CD14-positive monocyte (primary cell): ENCODE results near the gene ZFP36. TPM values are rescaled to one million over a fixed set of nuclear protein-coding genes. Genes with fewer than 3 reads are reported as not detected.

Source experiments
- DNase-seq, 3 donors: peaks; one replicate each; pipeline ENCODE4 v3.0.0-alpha.2; 2011 to 2022
- H2AFZ ChIP-seq: 2 replicates; pipeline ENCODE4 v1.6.0; 2012; ENCODE audit warnings: mild to moderate bottlenecking, low read depth, low read length, inconsistent platforms; ENCODE audit not compliant: insufficient read depth, poor library complexity, severe bottlenecking
- H3K27ac ChIP-seq, 2 donors: 1 replicate in 1 of 2; 2 replicates in 1 of 2; pipeline ENCODE4 v1.5.1; 2012 to 2013; ENCODE audit warnings: low read length in 2 of 2, control low read depth in 1 of 2, inconsistent platforms in 1 of 2, low read depth in 1 of 2, mild to moderate bottlenecking in 1 of 2
- H3K27me3 ChIP-seq, 2 donors: one replicate each; pipeline versions ENCODE4 v1.6.0 to v1.6.1; 2011 to 2013; ENCODE audit warnings: low read length in 2 of 2; ENCODE audit not compliant: control insufficient read depth in 2 of 2, insufficient read depth in 2 of 2
- H3K36me3 ChIP-seq, 2 donors: replicated peaks in 1 of 2; 1 replicate in 1 of 2; 2 replicates in 1 of 2; pipeline versions ENCODE4 v1.5.1 to v1.6.1; 2012 to 2013; ENCODE audit warnings: low read length in 2 of 2, control low read depth in 1 of 2, inconsistent platforms in 1 of 2, mild to moderate bottlenecking in 1 of 2; ENCODE audit not compliant: insufficient read depth in 2 of 2, control insufficient read depth in 1 of 2
- H3K4me1 ChIP-seq, 2 donors: 1 replicate in 1 of 2; 2 replicates in 1 of 2; pipeline versions ENCODE4 v1.5.1 to v1.6.1; 2012 to 2013; ENCODE audit warnings: low read length in 2 of 2, control low read depth in 1 of 2, inconsistent platforms in 1 of 2, mild to moderate bottlenecking in 1 of 2, moderate library complexity in 1 of 2; ENCODE audit not compliant: insufficient read depth in 2 of 2, control insufficient read depth in 1 of 2
- H3K4me2 ChIP-seq: replicated peaks from 2 replicates; pipeline ENCODE3; 2012; ENCODE audit warnings: low read length, moderate library complexity, mild to moderate bottlenecking; ENCODE audit not compliant: poor library complexity, severe bottlenecking; ENCODE audit errors: extremely low read depth
- H3K4me3 ChIP-seq, 3 experiments: fragments of 200-600 bp in 1 of 3; sonication (generic) in 1 of 3; replicated peaks in 1 of 3; 1 replicate in 2 of 3; 2 replicates in 1 of 3; pipeline ENCODE4 v1.5.1; 2011 to 2013; ENCODE audit warnings: low read length in 3 of 3, mild to moderate bottlenecking in 3 of 3, control low read depth in 2 of 3, low read depth in 2 of 3, inconsistent platforms in 1 of 3, moderate library complexity in 1 of 3
- H3K79me2 ChIP-seq: 2 replicates; pipeline ENCODE4 v1.6.0; 2012; ENCODE audit warnings: mild to moderate bottlenecking, control low read depth, inconsistent platforms, low read length, moderate library complexity; ENCODE audit not compliant: insufficient read depth
- H3K9ac ChIP-seq: 2 replicates; pipeline ENCODE4 v1.6.0; 2017; ENCODE audit warnings: low read length, mild to moderate bottlenecking; ENCODE audit not compliant: insufficient read depth, poor library complexity, severe bottlenecking
- H3K9me3 ChIP-seq, 2 donors: replicated peaks in 1 of 2; 1 replicate in 1 of 2; 2 replicates in 1 of 2; pipeline versions ENCODE4 v1.5.1 to v1.6.1; 2012 to 2013; ENCODE audit warnings: low read length in 2 of 2, control low read depth in 1 of 2; ENCODE audit not compliant: control insufficient read depth in 1 of 2, insufficient read depth in 1 of 2
- H4K20me1 ChIP-seq: 2 replicates; pipeline ENCODE4 v1.6.0; 2012; ENCODE audit warnings: mild to moderate bottlenecking, low read length, control low read depth, moderate library complexity; ENCODE audit not compliant: insufficient read depth
- H3K27ac Mint-ChIP-seq, 7 donors: one replicate each; pipeline ENCODE4 v1.8.0; 2020; ENCODE audit warnings: mild to moderate bottlenecking in 7 of 7, mixed read lengths in 7 of 7, moderate library complexity in 6 of 7, inconsistent platforms in 2 of 7
- H3K27me3 Mint-ChIP-seq, 3 donors: one replicate each; pipeline ENCODE4 v1.8.0; 2021 to 2022; ENCODE audit warnings: low read depth in 3 of 3, mild to moderate bottlenecking in 3 of 3, mixed read lengths in 3 of 3, moderate library complexity in 3 of 3, inconsistent platforms in 1 of 3
- H3K36me3 Mint-ChIP-seq, 2 donors: one replicate each; pipeline ENCODE4 v1.8.0; 2020; ENCODE audit warnings: mixed read lengths in 2 of 2, inconsistent platforms in 1 of 2, mild to moderate bottlenecking in 1 of 2
- H3K4me1 Mint-ChIP-seq: one replicate; pipeline ENCODE4 v1.8.0; 2020; ENCODE audit warnings: mild to moderate bottlenecking, mixed read lengths
- H3K4me3 Mint-ChIP-seq, 2 donors: one replicate each; pipeline ENCODE4 v1.8.0; 2020; ENCODE audit warnings: mild to moderate bottlenecking in 2 of 2, mixed read lengths in 2 of 2, moderate library complexity in 1 of 2
- H3K9me3 Mint-ChIP-seq, 7 donors: one replicate each; pipeline ENCODE4 v1.8.0; 2020 to 2022; ENCODE audit warnings: mixed read lengths in 7 of 7, mild to moderate bottlenecking in 6 of 7, moderate library complexity in 6 of 7, inconsistent platforms in 2 of 7
- WGBS: methylation state at CpG from one replicate; pipeline ENCODE4 v1.1.5; 2013; ENCODE audit warnings: missing lambda C conversion rate; ENCODE audit not compliant: insufficient coverage; 5-methylcytosine and 5-hydroxymethylcytosine counted together
- intact Hi-C, 2 donors: fragments of 100-400 bp; cut with micrococcal nuclease; formaldehyde crosslinking; loops; one replicate each; pipeline versions ENCODE4 v1.15.0 to v1.15.1; 2023
- polyA plus RNA-seq, 3 donors: library from polyadenylated mRNA; depleted of rRNA in 1 of 3; unstranded in 2 of 3; stranded (reverse) in 1 of 3; fragments of 300-500 nt in 2 of 3; fragments of >200 nt in 1 of 3; fragmentation: Illumina TruSeq in 2 of 3; gene quantifications; 1 replicate in 2 of 3; 2 replicates in 1 of 3; pipeline ENCODE4 v1.2.3, GENCODE V29; 2012 to 2021
- TF ChIP-seq, protein P1 (sequence below): fragments of 200-600 bp; IDR thresholded peaks from one replicate; pipeline ENCODE4 v1.8.0; 2022; ENCODE audit warnings: antibody characterized with exemption, mild to moderate bottlenecking

The ZFP36 gene
- polyA plus RNA-seq, 3 donors, result 473 to 2,084 (median 632) TPM

DNA sequence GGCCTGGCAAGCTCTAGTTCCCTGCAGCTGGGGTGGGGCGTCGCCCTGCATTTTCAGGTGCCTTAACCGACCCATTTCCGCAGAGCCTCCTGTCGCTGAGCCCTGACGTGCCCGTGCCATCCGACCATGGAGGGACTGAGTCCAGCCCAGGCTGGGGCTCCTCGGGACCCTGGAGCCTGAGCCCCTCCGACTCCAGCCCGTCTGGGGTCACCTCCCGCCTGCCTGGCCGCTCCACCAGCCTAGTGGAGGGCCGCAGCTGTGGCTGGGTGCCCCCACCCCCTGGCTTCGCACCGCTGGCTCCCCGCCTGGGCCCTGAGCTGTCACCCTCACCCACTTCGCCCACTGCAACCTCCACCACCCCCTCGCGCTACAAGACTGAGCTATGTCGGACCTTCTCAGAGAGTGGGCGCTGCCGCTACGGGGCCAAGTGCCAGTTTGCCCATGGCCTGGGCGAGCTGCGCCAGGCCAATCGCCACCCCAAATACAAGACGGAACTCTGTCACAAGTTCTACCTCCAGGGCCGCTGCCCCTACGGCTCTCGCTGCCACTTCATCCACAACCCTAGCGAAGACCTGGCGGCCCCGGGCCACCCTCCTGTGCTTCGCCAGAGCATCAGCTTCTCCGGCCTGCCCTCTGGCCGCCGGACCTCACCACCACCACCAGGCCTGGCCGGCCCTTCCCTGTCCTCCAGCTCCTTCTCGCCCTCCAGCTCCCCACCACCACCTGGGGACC, 1.2 kb downstream of the ZFP36 start:
- Histone ChIP-seq H3K79me2 (peaks cover 88% of the 10 kb centered on the region), H3K9me3 (no peaks in the 10 kb centered on the region), H3K36me3 (peaks cover 23% of the 10 kb centered on the region in 2 donors), H3K4me3 (peak overlapping the region; percentile 89 to 96 (median 91)), H3K4me2 (peak overlapping the region; percentile 83), H3K27me3 (no peaks in the 10 kb centered on the region), H4K20me1 (peaks cover 56% of the 10 kb centered on the region), H3K4me1 (peaks cover 43 to 45% of the 10 kb centered on the region in 2 donors), H2AFZ (no peak overlapping the region), H3K27ac (peak overlapping the region; percentile 98 to 99), H3K9ac (peak overlapping the region; percentile 100)
- H3K9me3 Mint-ChIP-seq, result peaks cover 4 to 27% (median 18%) of the 10 kb centered on the region in 7 donors
- peak overlapping the region; percentile 96 to 100 (median 99) for H3K27ac Mint-ChIP-seq
- H3K27me3 Mint-ChIP-seq, result peaks cover 0 to 30% (median 5%) of the 10 kb centered on the region in 3 donors
- peaks cover 32 to 46% of the 10 kb centered on the region in 2 donors for H3K36me3 Mint-ChIP-seq
- peaks cover 34% of the 10 kb centered on the region for H3K4me1 Mint-ChIP-seq
- intact Hi-C loops, result loop anchor here in 1 of 2 donors (2.0 kb wide), 1 partner anchor 67 kb away; no protein-coding TSS in a partner anchor
- H3K4me3 Mint-ChIP-seq, result peak overlapping the region; percentile 96 to 99
- peak in 2 of 3 donors; percentile 44 to 64 for DNase-seq
- WGBS, result 21% methylated on average over 40 of the region's 40 CpGs
- TF ChIP-seq, protein P1, sequence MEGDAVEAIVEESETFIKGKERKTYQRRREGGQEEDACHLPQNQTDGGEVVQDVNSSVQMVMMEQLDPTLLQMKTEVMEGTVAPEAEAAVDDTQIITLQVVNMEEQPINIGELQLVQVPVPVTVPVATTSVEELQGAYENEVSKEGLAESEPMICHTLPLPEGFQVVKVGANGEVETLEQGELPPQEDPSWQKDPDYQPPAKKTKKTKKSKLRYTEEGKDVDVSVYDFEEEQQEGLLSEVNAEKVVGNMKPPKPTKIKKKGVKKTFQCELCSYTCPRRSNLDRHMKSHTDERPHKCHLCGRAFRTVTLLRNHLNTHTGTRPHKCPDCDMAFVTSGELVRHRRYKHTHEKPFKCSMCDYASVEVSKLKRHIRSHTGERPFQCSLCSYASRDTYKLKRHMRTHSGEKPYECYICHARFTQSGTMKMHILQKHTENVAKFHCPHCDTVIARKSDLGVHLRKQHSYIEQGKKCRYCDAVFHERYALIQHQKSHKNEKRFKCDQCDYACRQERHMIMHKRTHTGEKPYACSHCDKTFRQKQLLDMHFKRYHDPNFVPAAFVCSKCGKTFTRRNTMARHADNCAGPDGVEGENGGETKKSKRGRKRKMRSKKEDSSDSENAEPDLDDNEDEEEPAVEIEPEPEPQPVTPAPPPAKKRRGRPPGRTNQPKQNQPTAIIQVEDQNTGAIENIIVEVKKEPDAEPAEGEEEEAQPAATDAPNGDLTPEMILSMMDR, result no peak

DNA sequence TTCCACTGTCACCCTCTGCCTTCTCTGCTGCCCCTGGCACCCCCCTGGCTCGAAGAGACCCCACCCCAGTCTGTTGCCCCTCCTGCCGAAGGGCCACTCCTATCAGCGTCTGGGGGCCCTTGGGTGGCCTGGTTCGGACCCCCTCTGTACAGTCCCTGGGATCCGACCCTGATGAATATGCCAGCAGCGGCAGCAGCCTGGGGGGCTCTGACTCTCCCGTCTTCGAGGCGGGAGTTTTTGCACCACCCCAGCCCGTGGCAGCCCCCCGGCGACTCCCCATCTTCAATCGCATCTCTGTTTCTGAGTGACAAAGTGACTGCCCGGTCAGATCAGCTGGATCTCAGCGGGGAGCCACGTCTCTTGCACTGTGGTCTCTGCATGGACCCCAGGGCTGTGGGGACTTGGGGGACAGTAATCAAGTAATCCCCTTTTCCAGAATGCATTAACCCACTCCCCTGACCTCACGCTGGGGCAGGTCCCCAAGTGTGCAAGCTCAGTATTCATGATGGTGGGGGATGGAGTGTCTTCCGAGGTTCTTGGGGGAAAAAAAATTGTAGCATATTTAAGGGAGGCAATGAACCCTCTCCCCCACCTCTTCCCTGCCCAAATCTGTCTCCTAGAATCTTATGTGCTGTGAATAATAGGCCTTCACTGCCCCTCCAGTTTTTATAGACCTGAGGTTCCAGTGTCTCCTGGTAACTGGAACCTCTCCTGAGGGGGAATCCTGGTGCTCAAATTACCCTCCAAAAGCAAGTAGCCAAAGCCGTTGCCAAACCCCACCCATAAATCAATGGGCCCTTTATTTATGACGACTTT, 2.0 kb downstream of the ZFP36 start:
- peak in 1 of 3 donors; percentile 44 for DNase-seq
- Histone ChIP-seq H3K27me3 (no peaks in the 10 kb centered on the region), H3K79me2 (peaks cover 85% of the 10 kb centered on the region), H3K4me3 (peak overlapping the region; percentile 89 to 96 (median 91)), H3K27ac (peak overlapping the region; percentile 98 to 99), H3K4me2 (peak overlapping the region; percentile 83), H3K9me3 (no peaks in the 10 kb centered on the region), H3K36me3 (peaks cover 23% of the 10 kb centered on the region in 2 donors), H3K4me1 (peaks cover 41 to 45% of the 10 kb centered on the region in 2 donors), H2AFZ (no peak overlapping the region), H4K20me1 (peaks cover 62% of the 10 kb centered on the region), H3K9ac (peak overlapping the region; percentile 100)
- peaks cover 34% of the 10 kb centered on the region for H3K4me1 Mint-ChIP-seq
- TF ChIP-seq, protein P1, result no peak
- peaks cover 32 to 46% of the 10 kb centered on the region in 2 donors for H3K36me3 Mint-ChIP-seq
- WGBS, result 67% methylated on average over 9 of the region's 20 CpGs
- H3K27ac Mint-ChIP-seq, result peak overlapping the region; percentile 96 to 100 (median 99)
- H3K9me3 Mint-ChIP-seq, result peaks cover 4 to 27% (median 18%) of the 10 kb centered on the region in 7 donors
- H3K27me3 Mint-ChIP-seq, result peaks cover 0 to 31% (median 6%) of the 10 kb centered on the region in 3 donors
- H3K4me3 Mint-ChIP-seq, result peak overlapping the region; percentile 96 to 99
- intact Hi-C loops, result loop anchor here in 1 of 2 donors (2.0 kb wide), 1 partner anchor 68 kb away; no protein-coding TSS in a partner anchor
